Keratinocyte (primary cell): Measurements from ENCODE around the gene MBTPS1. TPM values are rescaled to one million over a fixed set of nuclear protein-coding genes. Genes with fewer than 3 reads are reported as not detected.

Experiments used
- DNase-seq: peaks from one replicate; pipeline ENCODE4 v3.0.0-alpha.2; 2011; ENCODE audit warnings: low read depth, missing footprints, low spot score
- FAIRE-seq: peaks from 2 replicates; lab custom pipeline; 2011; peaks lifted over from hg19 to GRCh38; lab: Jason Lieb, UNC
- H2AFZ ChIP-seq: 2 replicates; pipeline ENCODE4 v1.6.0; 2012; ENCODE audit warnings: low read length, control low read depth, inconsistent platforms; ENCODE audit not compliant: control insufficient read depth
- H3K27ac ChIP-seq: 2 replicates; pipeline ENCODE4 v1.5.1; 2011; ENCODE audit warnings: low read length; ENCODE audit not compliant: control insufficient read depth, insufficient read depth
- H3K27me3 ChIP-seq: 3 replicates; pipeline ENCODE4 v1.6.0; 2011; ENCODE audit warnings: low read length; ENCODE audit not compliant: control insufficient read depth, insufficient read depth; ENCODE audit errors: extremely low read depth
- H3K36me3 ChIP-seq, 2 experiments: 2 replicates in 1 of 2; 3 replicates in 1 of 2; pipeline ENCODE4 v1.5.1; 2011; ENCODE audit warnings: low read length in 2 of 2, mild to moderate bottlenecking in 1 of 2; ENCODE audit not compliant: control insufficient read depth in 2 of 2, insufficient read depth in 2 of 2; ENCODE audit errors: extremely low read depth in 1 of 2
- H3K4me1 ChIP-seq: 3 replicates; pipeline ENCODE4 v1.5.1; 2011; ENCODE audit warnings: low read length; ENCODE audit not compliant: control insufficient read depth, insufficient read depth; ENCODE audit errors: extremely low read depth
- H3K4me2 ChIP-seq: 3 replicates; pipeline ENCODE4 v1.6.0; 2011; ENCODE audit warnings: low read depth, low read length; ENCODE audit not compliant: control insufficient read depth, insufficient read depth; ENCODE audit errors: extremely low read depth
- H3K4me3 ChIP-seq, 3 experiments: fragments of 200-600 bp in 1 of 3; sonication (generic) in 1 of 3; 2 replicates in 2 of 3; 3 replicates in 1 of 3; pipeline ENCODE4 v1.5.1; 2011 to 2016; ENCODE audit warnings: low read length in 3 of 3, mild to moderate bottlenecking in 3 of 3, control low read depth in 2 of 3, inconsistent platforms in 1 of 3, low read depth in 1 of 3, mixed read lengths in 1 of 3, mixed run types in 1 of 3, moderate library complexity in 1 of 3; ENCODE audit not compliant: control insufficient read depth in 2 of 3, insufficient read depth in 2 of 3; ENCODE audit errors: extremely low read depth in 1 of 3
- H3K79me2 ChIP-seq: 2 replicates; pipeline ENCODE4 v1.6.0; 2012; ENCODE audit warnings: low read length; ENCODE audit not compliant: control insufficient read depth, insufficient read depth
- H3K9ac ChIP-seq: 3 replicates; pipeline ENCODE4 v1.6.0; 2011; ENCODE audit warnings: low read length; ENCODE audit not compliant: control insufficient read depth, insufficient read depth; ENCODE audit errors: extremely low read depth
- H3K9me1 ChIP-seq: 3 replicates; pipeline ENCODE4 v1.6.0; 2011; ENCODE audit warnings: low read length; ENCODE audit not compliant: control insufficient read depth, insufficient read depth; ENCODE audit errors: extremely low read depth
- H3K9me3 ChIP-seq: 2 replicates; pipeline ENCODE4 v1.5.1; 2012; ENCODE audit warnings: low read depth, low read length; ENCODE audit not compliant: control insufficient read depth
- H4K20me1 ChIP-seq: 3 replicates; pipeline ENCODE4 v1.6.0; 2011; ENCODE audit warnings: low read length; ENCODE audit not compliant: control insufficient read depth, insufficient read depth; ENCODE audit errors: extremely low read depth
- CTCF ChIP-seq, 3 experiments: IDR thresholded peaks in 1 of 3; conservative IDR thresholded peaks in 1 of 3; optimal IDR thresholded peaks in 1 of 3; 2 replicates in 2 of 3; 3 replicates in 1 of 3; pipeline versions ENCODE3 to v1.5.1; 2011; ENCODE audit warnings: low read length in 3 of 3, mild to moderate bottlenecking in 3 of 3, moderate library complexity in 2 of 3, control low read depth in 1 of 3, inconsistent platforms in 1 of 3; ENCODE audit not compliant: insufficient read depth in 2 of 3; ENCODE audit errors: extremely low read depth in 1 of 3
- EZH2 ChIP-seq: IDR thresholded peaks from one replicate; pipeline ENCODE4 v1.6.1; 2012; ENCODE audit warnings: inconsistent platforms, mild to moderate bottlenecking, low read length, moderate library complexity
- dilution Hi-C: fragments of 300-500 bp; cut with MboI; formaldehyde crosslinking; loops from one replicate; pipeline ENCODE4 v1.7.0; 2020; ENCODE audit warnings: low sequenced_read_pairs; ENCODE audit not compliant: extremely low pct_ligation_motif_present
- polyA plus RNA-seq, 5 experiments: library from polyadenylated mRNA; depleted of rRNA in 3 of 5; stranded (reverse) in 3 of 5; stranded (forward) in 1 of 5; unstranded in 1 of 5; fragments of >200 nt; gene quantifications; 1 replicate in 1 of 5; 2 replicates in 3 of 5; 3 replicates in 1 of 5; pipeline versions ENCODE4 v1.2.1 to v1.2.3, GENCODE V29; 2011 to 2012; ENCODE audit warnings: missing spikeins in 2 of 5, low read depth in 1 of 5, low replicate concordance in 1 of 5

The MBTPS1 gene
- polyA plus RNA-seq, 1 donor (not counting 4 experiments of a cell fraction or from before 2014, with no cell fraction given): 56.0 TPM

- H3K4me2 ChIP-seq: no peak overlapping the region
Observed at GRCh38 chr16:84143081-84143480, 26.3 kb upstream of the MBTPS1 start.

GRCh38 chr16:84141143-84141670, 24.5 kb upstream of the MBTPS1 start:
- DNase-seq (no peak), FAIRE-seq (no peak)
- no peaks in the 10 kb centered on the region for H3K9me1 ChIP-seq
- H4K20me1 ChIP-seq: no peaks in the 10 kb centered on the region
- dilution Hi-C loops: no loop called here
- no peak overlapping the region for H3K4me2 ChIP-seq
- H3K27ac ChIP-seq: no peak overlapping the region
- H3K36me3 ChIP-seq: no peaks in the 10 kb centered on the region
- H3K9me3 ChIP-seq: no peaks in the 10 kb centered on the region
- no peaks in the 10 kb centered on the region for H3K79me2 ChIP-seq
- H3K27me3 ChIP-seq: no peaks in the 10 kb centered on the region
- no peak overlapping the region for H2AFZ ChIP-seq
- no peak overlapping the region for H3K4me3 ChIP-seq
- TF ChIP-seq EZH2 (no peak), CTCF (optimal IDR thresholded peaks at IDR 0.05 in 1 of 3, IDR thresholded peaks at IDR 0.05 in 1 of 3, conservative IDR thresholded peaks at IDR 0.05 in 1 of 3; ENCODE audit: extremely low read depth in 1 of 3, insufficient read depth in 2 of 3, low read length in 3 of 3) (no peak)
- peaks cover 2% of the 10 kb centered on the region for H3K4me1 ChIP-seq
- no peak overlapping the region for H3K9ac ChIP-seq

More at GRCh38 chr16:84143081-84143480, 26.3 kb upstream of the MBTPS1 start:
- Histone ChIP-seq H2AFZ (no peak overlapping the region), H3K27ac (no peak overlapping the region), H3K27me3 (no peaks in the 10 kb centered on the region), H3K79me2 (no peaks in the 10 kb centered on the region), H3K4me1 (peaks cover 2% of the 10 kb centered on the region), H3K9ac (no peak overlapping the region), H3K36me3 (no peaks in the 10 kb centered on the region), H3K9me1 (no peaks in the 10 kb centered on the region), H4K20me1 (no peaks in the 10 kb centered on the region), H3K9me3 (no peaks in the 10 kb centered on the region), H3K4me3 (no peak overlapping the region)
- no peak for FAIRE-seq
- dilution Hi-C loops: no loop called here
- no peak for TF ChIP-seq EZH2
- TF ChIP-seq CTCF (optimal IDR thresholded peaks at IDR 0.05 in 1 of 3, IDR thresholded peaks at IDR 0.05 in 1 of 3, conservative IDR thresholded peaks at IDR 0.05 in 1 of 3; ENCODE audit: extremely low read depth in 1 of 3, insufficient read depth in 2 of 3, low read length in 3 of 3): no peak
- no peak for DNase-seq
